ENCODE measurements around the gene PARVA. TPM values are rescaled to one million over a fixed set of nuclear protein-coding genes. Genes with fewer than 3 reads are reported as not detected.

Gene PARVA
- total and polyA plus RNA-seq, 2 of the 8 experiments (the other 6 are each of a cell fraction or from before 2014, with no cell fraction given) = 3.1 to 13.5 TPM

DNA sequence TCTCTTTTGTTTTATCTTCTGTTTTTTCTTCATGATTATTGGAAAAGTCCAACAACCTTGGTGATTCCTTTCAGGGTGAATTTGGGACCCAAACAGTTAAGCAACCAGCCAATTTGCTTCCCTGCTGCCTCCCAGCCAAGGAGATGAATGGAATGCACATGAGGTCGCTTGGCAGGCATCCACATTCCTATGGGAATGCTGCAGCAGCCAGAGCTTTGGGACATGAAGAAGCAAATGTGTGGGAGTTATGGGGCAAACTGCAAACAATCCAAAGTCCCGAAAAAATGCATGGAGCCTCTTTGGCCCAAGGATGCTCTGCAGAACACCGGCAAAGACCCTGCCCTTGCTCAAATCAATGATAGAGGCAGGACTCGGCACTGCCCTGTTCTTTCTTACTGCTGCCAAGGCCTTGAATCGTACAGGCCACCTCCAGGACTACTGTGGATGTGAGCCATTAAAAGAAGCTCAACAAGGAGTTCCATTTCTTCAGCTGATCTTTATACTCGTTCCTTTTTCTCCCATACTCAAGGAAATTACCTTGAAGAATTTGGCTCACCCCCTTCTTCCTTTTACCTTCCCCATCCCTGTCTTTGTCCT is 179.5 kb downstream of the PARVA start (continued):
- TF ChIP-seq, protein P1, sequence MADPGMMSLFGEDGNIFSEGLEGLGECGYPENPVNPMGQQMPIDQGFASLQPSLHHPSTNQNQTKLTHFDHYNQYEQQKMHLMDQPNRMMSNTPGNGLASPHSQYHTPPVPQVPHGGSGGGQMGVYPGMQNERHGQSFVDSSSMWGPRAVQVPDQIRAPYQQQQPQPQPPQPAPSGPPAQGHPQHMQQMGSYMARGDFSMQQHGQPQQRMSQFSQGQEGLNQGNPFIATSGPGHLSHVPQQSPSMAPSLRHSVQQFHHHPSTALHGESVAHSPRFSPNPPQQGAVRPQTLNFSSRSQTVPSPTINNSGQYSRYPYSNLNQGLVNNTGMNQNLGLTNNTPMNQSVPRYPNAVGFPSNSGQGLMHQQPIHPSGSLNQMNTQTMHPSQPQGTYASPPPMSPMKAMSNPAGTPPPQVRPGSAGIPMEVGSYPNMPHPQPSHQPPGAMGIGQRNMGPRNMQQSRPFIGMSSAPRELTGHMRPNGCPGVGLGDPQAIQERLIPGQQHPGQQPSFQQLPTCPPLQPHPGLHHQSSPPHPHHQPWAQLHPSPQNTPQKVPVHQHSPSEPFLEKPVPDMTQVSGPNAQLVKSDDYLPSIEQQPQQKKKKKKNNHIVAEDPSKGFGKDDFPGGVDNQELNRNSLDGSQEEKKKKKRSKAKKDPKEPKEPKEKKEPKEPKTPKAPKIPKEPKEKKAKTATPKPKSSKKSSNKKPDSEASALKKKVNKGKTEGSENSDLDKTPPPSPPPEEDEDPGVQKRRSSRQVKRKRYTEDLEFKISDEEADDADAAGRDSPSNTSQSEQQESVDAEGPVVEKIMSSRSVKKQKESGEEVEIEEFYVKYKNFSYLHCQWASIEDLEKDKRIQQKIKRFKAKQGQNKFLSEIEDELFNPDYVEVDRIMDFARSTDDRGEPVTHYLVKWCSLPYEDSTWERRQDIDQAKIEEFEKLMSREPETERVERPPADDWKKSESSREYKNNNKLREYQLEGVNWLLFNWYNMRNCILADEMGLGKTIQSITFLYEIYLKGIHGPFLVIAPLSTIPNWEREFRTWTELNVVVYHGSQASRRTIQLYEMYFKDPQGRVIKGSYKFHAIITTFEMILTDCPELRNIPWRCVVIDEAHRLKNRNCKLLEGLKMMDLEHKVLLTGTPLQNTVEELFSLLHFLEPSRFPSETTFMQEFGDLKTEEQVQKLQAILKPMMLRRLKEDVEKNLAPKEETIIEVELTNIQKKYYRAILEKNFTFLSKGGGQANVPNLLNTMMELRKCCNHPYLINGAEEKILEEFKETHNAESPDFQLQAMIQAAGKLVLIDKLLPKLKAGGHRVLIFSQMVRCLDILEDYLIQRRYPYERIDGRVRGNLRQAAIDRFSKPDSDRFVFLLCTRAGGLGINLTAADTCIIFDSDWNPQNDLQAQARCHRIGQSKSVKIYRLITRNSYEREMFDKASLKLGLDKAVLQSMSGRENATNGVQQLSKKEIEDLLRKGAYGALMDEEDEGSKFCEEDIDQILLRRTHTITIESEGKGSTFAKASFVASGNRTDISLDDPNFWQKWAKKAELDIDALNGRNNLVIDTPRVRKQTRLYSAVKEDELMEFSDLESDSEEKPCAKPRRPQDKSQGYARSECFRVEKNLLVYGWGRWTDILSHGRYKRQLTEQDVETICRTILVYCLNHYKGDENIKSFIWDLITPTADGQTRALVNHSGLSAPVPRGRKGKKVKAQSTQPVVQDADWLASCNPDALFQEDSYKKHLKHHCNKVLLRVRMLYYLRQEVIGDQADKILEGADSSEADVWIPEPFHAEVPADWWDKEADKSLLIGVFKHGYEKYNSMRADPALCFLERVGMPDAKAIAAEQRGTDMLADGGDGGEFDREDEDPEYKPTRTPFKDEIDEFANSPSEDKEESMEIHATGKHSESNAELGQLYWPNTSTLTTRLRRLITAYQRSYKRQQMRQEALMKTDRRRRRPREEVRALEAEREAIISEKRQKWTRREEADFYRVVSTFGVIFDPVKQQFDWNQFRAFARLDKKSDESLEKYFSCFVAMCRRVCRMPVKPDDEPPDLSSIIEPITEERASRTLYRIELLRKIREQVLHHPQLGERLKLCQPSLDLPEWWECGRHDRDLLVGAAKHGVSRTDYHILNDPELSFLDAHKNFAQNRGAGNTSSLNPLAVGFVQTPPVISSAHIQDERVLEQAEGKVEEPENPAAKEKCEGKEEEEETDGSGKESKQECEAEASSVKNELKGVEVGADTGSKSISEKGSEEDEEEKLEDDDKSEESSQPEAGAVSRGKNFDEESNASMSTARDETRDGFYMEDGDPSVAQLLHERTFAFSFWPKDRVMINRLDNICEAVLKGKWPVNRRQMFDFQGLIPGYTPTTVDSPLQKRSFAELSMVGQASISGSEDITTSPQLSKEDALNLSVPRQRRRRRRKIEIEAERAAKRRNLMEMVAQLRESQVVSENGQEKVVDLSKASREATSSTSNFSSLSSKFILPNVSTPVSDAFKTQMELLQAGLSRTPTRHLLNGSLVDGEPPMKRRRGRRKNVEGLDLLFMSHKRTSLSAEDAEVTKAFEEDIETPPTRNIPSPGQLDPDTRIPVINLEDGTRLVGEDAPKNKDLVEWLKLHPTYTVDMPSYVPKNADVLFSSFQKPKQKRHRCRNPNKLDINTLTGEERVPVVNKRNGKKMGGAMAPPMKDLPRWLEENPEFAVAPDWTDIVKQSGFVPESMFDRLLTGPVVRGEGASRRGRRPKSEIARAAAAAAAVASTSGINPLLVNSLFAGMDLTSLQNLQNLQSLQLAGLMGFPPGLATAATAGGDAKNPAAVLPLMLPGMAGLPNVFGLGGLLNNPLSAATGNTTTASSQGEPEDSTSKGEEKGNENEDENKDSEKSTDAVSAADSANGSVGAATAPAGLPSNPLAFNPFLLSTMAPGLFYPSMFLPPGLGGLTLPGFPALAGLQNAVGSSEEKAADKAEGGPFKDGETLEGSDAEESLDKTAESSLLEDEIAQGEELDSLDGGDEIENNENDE (IDR thresholded peaks at IDR 0.05; ENCODE audit: insufficient replicate concordance, low read length) = no peak
- TF ChIP-seq HDAC2 (IDR thresholded peaks at IDR 0.05; ENCODE audit: borderline replicate concordance in 1 of 2, low read depth in 2 of 2, low read length in 2 of 2) = no peak
- TF ChIP-seq SIRT6 (IDR thresholded peaks at IDR 0.05; ENCODE audit: low read length) = no peak
- no peak for TF ChIP-seq FOSL1 (IDR thresholded peaks at IDR 0.05; ENCODE audit: insufficient read depth, low read depth, low read length)
- TF ChIP-seq RXRA (IDR thresholded peaks at IDR 0.05; ENCODE audit: insufficient read depth, low read depth, low read length) = no peak
- no peak for TF ChIP-seq POLR2AphosphoS5 (IDR thresholded peaks at IDR 0.05; ENCODE audit: low read depth, low read length)
- TF ChIP-seq CHD2 (IDR thresholded peaks at IDR 0.05; ENCODE audit: low read length) = no peak
- no peak for TF ChIP-seq MAFK (IDR thresholded peaks at IDR 0.05; ENCODE audit: low read depth, low read length)
- TF ChIP-seq SAP30 (IDR thresholded peaks at IDR 0.05; ENCODE audit: insufficient read depth, insufficient replicate concordance, low read length) = no peak

All from H1 (cell line).